Activated T-helper 1 cell treated with anti-CD3 and anti-CD28 coated beads, Interleukin-2, amount 50 U/mL, for 16 hours (primary cell): ENCODE results near the gene SLC35G3.
"Not testable (repeated sequence)": the region's sequence is repeated elsewhere in the genome, so short reads cannot be mapped to it uniquely, and the experiment has no call there.

Experiments
- DNase-seq, 2 donors: peaks; one replicate each; pipeline ENCODE4 v3.0.0-alpha.2; 2020; ENCODE audit warnings: low read depth in 1 of 2, low spot score in 1 of 2

The SLC35G3 gene

GRCh38 chr17:35194001-35194400 is at the start of gene SLC35G3:
Gene SLC35G3, minus strand, starts transcription at chr17:35194393. Its CDS starts 86 bp downstream, at chr17:35194307.
- not testable (repeated sequence) for DNase-seq

- DNase-seq: peak; percentile 12 to 27
Observed at GRCh38 chr17:35243561-35244340, 49.6 kb upstream of the SLC35G3 start.

DNA sequence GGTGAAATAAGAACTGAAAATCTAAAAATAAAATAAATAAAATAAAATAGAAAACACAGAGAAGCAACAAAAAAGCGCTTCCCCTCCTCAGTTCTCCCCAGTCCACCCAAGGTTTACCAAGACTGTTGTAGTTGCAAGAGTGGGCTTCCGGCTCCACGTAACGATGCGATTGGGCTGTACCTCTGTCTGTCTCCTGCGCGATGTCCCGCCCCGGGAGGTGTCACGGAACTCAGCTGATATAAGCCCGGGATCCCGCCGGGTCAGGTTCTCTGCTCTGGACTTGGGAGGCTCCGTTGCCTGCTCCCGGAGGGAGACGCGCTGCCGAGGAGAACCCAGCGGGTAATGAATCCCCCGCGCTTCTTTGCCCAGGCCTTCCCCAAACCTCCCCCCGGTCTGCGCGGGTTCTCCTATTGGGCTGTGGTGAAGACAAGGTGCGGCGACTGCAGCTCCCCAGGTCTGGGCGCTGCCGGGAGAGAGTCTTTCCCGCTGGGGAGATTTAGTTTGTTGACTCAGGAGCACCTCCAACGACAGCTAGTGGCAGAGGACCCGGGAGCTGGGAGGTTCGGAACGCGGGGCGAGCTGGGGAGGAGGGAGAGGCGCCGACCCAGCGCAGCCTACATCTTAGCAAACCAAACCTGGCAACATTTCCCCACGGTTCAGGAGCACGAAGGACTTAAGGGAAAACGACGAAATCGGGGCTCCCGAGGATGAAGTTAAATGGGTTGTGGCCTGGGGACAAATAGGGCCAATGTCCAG is 48.8 kb upstream of the SLC35G3 start, which contains the start of gene SLFN5:
TSS of gene SLFN5 (plus strand) at position 268 of the 756 bp plus-strand sequence. CDS start 15,619 bp downstream, outside the sequence.
- DNase-seq: peak; percentile 83 to 93

- peak; percentile 74 to 76 for DNase-seq
Observed at GRCh38 chr17:35242158-35242804, 48.1 kb upstream of the SLC35G3 start.

DNA sequence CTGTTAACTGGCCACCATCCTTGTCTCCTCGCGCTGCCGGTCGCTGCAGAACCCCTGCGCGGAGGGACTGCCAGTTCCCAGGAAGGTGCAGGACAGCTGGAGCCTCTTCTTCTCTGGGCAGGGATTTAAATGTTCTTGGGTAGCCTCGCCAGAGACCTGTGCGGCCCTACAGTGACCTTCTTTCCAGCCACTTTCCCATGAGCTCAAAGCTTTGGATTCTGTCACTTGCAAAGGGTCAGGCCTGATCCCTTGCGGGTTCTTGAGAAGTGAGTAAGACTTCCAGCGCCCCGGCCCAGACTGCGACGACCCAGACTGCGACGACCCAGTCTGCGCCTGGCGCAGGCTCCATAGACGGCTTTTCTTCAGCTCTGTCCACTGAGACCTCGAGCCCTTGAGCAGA is 47.3 kb upstream of the SLC35G3 start:
- DNase-seq: peak; percentile 9 to 21

- DNase-seq: no peak
Observed at GRCh38 chr17:35240861-35241260, 46.7 kb upstream of the SLC35G3 start.

DNA sequence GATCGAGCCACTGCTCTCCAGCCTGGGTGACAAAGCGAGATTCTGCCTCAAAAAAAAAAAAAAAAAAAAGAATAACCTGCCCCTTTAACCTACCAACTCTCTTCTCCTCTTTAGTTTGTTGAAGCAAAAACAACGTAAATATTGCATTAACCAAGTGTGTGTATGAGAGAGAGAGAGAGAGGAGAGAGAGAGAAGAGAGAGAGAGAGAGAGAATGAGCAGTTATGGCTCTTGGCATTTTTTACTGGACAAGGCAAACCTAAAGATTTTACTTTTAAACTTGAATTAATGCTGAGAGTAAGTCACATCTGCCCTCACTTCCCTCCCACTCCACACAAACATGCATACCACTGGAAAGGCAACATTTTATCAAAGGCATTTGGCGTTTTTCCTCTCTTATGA is 45.6 kb upstream of the SLC35G3 start:
- DNase-seq: no peak

- no peak for DNase-seq
Observed at GRCh38 chr17:35238821-35239220, 44.6 kb upstream of the SLC35G3 start.

GRCh38 chr17:35236821-35237220 is 42.6 kb upstream of the SLC35G3 start:
- no peak for DNase-seq

GRCh38 chr17:35235917-35236316 is 41.7 kb upstream of the SLC35G3 start:
- DNase-seq: no peak

- DNase-seq: no peak
Observed at GRCh38 chr17:35235289-35235688, 41.1 kb upstream of the SLC35G3 start.

GRCh38 chr17:35234315-35234714 is 40.1 kb upstream of the SLC35G3 start:
- DNase-seq: not testable (repeated sequence)

GRCh38 chr17:35229638-35230037 is 35.4 kb upstream of the SLC35G3 start:
- no peak for DNase-seq

GRCh38 chr17:35227546-35227945 is 33.4 kb upstream of the SLC35G3 start:
- DNase-seq: no peak

DNA sequence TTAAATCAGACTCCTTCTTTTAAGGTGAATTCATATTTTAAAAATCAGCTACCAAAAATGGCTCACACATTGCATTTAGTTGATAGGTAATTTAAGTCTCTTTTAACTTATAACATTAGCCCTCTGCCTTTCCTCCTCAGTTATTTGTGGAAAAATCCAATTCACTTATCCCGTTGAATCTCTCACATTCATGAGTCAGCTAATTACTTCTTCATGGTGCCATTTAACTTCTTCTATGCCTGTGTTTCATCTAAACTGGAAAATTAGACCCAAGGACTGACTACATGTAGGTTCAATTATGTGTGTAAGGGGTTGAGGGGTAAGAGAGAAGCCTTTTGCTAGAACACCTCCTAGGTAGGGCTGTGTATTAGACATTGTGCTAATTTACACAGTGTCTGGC is 30.2 kb upstream of the SLC35G3 start:
- DNase-seq: no peak

- DNase-seq: no peak
Observed at GRCh38 chr17:35222452-35222851, 28.3 kb upstream of the SLC35G3 start.

- no peak for DNase-seq
Observed at GRCh38 chr17:35218915-35219314, 24.7 kb upstream of the SLC35G3 start.

DNA sequence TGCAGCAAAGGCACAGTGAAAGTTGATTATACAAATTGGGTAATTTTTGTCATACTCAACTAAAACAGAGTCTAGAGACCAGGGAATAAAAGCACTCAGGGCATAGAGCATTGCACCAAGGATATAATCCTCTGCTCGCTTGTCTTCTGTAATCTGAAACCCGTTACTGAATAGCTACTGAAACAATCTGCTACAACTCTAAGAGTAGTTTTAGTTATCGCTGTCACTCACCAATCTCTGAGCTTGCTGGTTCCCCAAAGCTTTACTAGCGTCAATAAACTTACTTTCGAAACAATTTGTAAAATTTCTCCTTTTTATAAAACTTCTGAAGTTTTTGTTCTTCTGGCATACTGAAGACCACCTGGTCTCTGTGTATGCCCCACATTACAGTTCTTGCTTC is 22.9 kb upstream of the SLC35G3 start:
- DNase-seq: no peak

GRCh38 chr17:35214631-35215273 is 20.6 kb upstream of the SLC35G3 start:
- DNase-seq: peak in 1 of 2 donors; percentile 12

GRCh38 chr17:35214192-35214591 is 20.0 kb upstream of the SLC35G3 start:
- DNase-seq: no peak

DNA sequence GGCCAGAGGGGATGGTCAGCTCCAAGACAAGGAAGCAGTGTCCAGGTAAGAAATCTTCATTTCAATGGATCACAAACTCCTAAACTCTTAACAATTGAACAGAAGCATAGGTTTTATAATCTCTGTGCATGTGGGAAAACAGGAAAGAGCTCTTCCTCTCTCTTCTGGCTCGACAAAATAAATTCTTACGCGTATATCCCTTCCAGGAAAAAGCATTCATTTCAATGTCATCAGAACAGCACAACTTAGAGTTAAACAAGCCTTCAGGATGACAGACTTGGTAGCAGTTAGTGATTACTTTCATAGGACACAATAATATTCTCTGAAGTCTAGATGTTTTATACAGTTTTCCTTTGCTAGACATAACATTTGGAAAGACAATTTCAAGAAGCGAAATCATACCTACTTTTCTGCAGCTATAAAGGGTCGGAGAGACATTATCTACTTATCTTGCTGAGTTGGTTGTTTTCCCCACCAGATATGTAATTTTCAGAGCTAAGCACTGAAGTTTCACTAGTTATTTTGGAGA is 19.3 kb upstream of the SLC35G3 start:
- no peak for DNase-seq
